Peyer's patch (tissue), 4 donors: Measurements from ENCODE around the gene CSRNP3. TPM values are rescaled to one million over a fixed set of nuclear protein-coding genes. Genes with fewer than 3 reads are reported as not detected.
A peak's percentile ranks its signal among the peaks of the same experiment; 100 is the strongest.

Source experiments
- DNase-seq, 3 donors: peaks; one replicate each; pipeline ENCODE4 v3.0.0-alpha.2; 2017 to 2019
- H3K27ac ChIP-seq, 4 donors: fragments of 200-600 bp; sonication (generic); one replicate each; pipeline ENCODE4 v1.5.1; 2016 to 2019
- H3K27me3 ChIP-seq, 2 donors: fragments of 200-600 bp; sonication (generic); one replicate each; pipeline ENCODE4 v1.5.1; 2019
- H3K36me3 ChIP-seq, 3 donors: fragments of 200-600 bp; sonication (generic); one replicate each; pipeline ENCODE4 v1.5.1; 2016 to 2019
- H3K4me1 ChIP-seq, 4 donors: fragments of 200-600 bp; sonication (generic); one replicate each; pipeline ENCODE4 v1.5.1; 2016 to 2019
- H3K4me3 ChIP-seq, 4 donors: fragments of 200-600 bp; sonication (generic); 1 replicate in 3 of 4; 2 replicates in 1 of 4; pipeline ENCODE4 v1.5.1; 2016 to 2019; ENCODE audit warnings: mild to moderate bottlenecking in 1 of 4
- H3K9me3 ChIP-seq, 4 donors: fragments of 200-600 bp; sonication (generic); one replicate each; pipeline ENCODE4 v1.5.1; 2016 to 2019; ENCODE audit warnings: mild to moderate bottlenecking in 1 of 4
- POLR2A ChIP-seq, 2 donors: fragments of 450-650 bp; IDR thresholded peaks; one replicate each; pipeline ENCODE4 v1.5.1; 2017; ENCODE audit warnings: antibody characterized with exemption in 2 of 2, mild to moderate bottlenecking in 2 of 2, moderate library complexity in 2 of 2
- total RNA-seq, 4 donors: library from RNA; depleted of rRNA; stranded (reverse); fragments of >200 nt; gene quantifications; one replicate each; pipeline ENCODE4 v1.1.0, GENCODE V29; 2016
- TF ChIP-seq, protein P1 (sequence below), 6 experiments: fragments of 450-650 bp in 4 of 6; fragments of 200-600 bp in 2 of 6; sonication (generic) in 1 of 6; IDR thresholded peaks; one replicate each; pipeline ENCODE4 v1.5.1; 2017 to 2019; ENCODE audit warnings: antibody characterized with exemption in 6 of 6, mild to moderate bottlenecking in 3 of 6, moderate library complexity in 1 of 6

Gene CSRNP3
- total RNA-seq, 4 donors from 2014 or later: 1.6 to 10.5 (median 4.4) TPM

DNA sequence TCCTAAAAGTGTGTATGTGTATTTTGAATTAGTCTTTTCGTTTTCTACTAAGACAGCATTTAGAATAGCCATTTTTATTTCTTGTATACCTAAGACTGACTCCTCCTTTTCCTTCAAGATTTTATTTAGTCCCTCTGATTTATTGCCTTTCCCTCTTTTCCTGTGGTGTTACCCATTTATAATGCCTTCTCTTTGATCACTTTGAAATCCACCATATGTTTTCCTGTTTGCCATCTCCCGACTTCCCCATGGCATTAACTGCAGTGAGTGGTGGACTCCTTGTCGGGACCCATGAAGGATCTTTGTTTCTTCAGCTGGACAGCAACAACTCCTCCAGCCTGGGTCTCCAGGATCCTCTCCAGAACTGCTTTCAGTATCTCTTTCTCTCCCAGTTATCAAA lies 160.7 kb downstream of the CSRNP3 start:
- Histone ChIP-seq H3K27ac (no peak overlapping the region), H3K4me3 (no peak overlapping the region), H3K27me3 (no peaks in the 10 kb centered on the region), H3K4me1 (no peaks in the 10 kb centered on the region), H3K36me3 (no peaks in the 10 kb centered on the region), H3K9me3 (no peaks in the 10 kb centered on the region)
- TF ChIP-seq POLR2A (IDR thresholded peaks at IDR 0.05): no peak
- TF ChIP-seq, protein P1, sequence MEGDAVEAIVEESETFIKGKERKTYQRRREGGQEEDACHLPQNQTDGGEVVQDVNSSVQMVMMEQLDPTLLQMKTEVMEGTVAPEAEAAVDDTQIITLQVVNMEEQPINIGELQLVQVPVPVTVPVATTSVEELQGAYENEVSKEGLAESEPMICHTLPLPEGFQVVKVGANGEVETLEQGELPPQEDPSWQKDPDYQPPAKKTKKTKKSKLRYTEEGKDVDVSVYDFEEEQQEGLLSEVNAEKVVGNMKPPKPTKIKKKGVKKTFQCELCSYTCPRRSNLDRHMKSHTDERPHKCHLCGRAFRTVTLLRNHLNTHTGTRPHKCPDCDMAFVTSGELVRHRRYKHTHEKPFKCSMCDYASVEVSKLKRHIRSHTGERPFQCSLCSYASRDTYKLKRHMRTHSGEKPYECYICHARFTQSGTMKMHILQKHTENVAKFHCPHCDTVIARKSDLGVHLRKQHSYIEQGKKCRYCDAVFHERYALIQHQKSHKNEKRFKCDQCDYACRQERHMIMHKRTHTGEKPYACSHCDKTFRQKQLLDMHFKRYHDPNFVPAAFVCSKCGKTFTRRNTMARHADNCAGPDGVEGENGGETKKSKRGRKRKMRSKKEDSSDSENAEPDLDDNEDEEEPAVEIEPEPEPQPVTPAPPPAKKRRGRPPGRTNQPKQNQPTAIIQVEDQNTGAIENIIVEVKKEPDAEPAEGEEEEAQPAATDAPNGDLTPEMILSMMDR (IDR thresholded peaks at IDR 0.05): no peak
- DNase-seq: no peak

DNA sequence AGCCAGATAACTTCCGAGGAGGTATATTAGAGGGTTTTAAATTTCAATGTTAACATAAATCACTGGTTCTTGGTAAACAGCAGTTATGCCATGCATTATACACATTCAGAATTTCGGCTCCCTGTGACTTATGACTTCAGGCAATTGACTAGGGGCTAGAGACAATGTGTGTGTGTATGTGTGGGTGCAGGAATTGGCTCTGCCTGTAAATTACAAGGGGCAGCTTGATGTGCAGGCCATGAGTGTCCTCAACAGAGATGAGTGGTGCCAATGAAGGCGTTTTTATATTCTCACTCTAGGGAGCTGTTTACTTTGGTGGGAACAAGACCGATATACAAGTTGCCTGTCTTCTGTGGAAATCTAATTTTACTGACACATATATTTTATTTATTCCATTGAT lies 161.6 kb downstream of the CSRNP3 start:
- DNase-seq: no peak
- Histone ChIP-seq H3K27ac (no peak overlapping the region), H3K9me3 (no peaks in the 10 kb centered on the region), H3K4me1 (no peaks in the 10 kb centered on the region), H3K36me3 (no peaks in the 10 kb centered on the region), H3K27me3 (no peaks in the 10 kb centered on the region), H3K4me3 (no peak overlapping the region)
- TF ChIP-seq, protein P1 (IDR thresholded peaks at IDR 0.05): no peak

DNA sequence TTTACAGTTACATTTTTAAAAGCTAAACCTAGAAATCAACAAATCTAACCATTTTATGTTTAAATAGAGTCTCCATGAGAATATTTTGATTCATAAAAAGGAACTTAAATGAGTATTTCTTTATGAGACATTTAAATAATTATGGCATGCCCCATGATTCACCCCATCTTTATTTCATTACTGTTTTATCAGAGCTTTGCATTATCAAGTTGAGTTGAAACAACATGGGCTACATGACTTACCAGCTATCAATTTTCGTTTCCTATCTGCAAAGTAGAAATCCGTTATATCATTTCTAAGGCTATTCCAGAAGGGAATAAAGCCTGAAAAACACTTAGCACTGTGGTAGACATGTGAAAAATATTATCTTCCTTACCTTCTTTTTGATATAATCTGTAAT lies 163.1 kb downstream of the CSRNP3 start:
- DNase-seq: no peak
- Histone ChIP-seq H3K4me3 (no peak overlapping the region), H3K36me3 (no peaks in the 10 kb centered on the region), H3K27ac (no peak overlapping the region), H3K27me3 (no peaks in the 10 kb centered on the region), H3K4me1 (no peaks in the 10 kb centered on the region), H3K9me3 (no peaks in the 10 kb centered on the region)
- TF ChIP-seq, protein P1 (IDR thresholded peaks at IDR 0.05): no peak
- no peak for TF ChIP-seq POLR2A (IDR thresholded peaks at IDR 0.05)

DNA sequence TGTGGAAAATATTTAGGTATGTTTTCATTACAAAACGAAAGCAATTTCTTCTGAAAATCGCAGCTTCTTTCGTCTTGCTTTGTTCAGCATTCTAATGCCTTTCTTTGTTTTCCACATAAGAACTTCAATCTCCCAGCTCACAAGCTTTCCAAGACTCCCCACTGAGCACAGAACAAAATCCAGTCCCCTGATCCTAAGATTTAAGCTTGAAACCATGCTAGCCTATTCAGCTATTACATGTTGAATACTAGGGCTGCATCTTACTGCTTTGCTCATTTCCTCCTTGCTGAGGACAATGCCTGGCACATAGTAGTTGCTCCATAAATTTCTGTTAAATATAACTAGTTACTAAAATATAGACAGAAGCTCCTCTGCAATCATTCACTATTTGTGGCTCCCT lies 163.9 kb downstream of the CSRNP3 start:
- H3K4me1 ChIP-seq: no peaks in the 10 kb centered on the region
- DNase-seq: no peak
- no peak overlapping the region for H3K27ac ChIP-seq
- no peak for TF ChIP-seq POLR2A (IDR thresholded peaks at IDR 0.05)
- TF ChIP-seq, protein P1 (IDR thresholded peaks at IDR 0.05): no peak
- no peaks in the 10 kb centered on the region for H3K27me3 ChIP-seq
- no peaks in the 10 kb centered on the region for H3K36me3 ChIP-seq
- H3K4me3 ChIP-seq: no peak overlapping the region
- no peaks in the 10 kb centered on the region for H3K9me3 ChIP-seq

DNA sequence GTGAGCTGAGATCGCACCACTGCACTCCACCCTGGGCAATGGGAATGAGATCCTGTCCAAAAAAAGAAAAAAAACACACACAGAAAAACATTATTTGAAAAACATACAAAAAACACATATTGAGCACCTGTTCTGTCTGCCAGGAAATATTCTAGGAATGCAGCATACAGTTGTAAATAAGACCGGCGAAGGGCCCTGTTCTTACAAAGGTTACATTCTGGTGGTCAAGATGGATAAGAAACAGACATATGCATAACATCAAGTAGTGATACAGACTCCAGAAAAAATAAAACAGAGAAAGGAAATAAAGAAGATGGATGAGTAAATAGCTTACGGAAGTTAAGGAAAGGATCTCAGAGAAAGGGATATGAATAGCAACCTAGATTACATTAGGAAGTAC lies 164.8 kb downstream of the CSRNP3 start:
- no peak for DNase-seq
- Histone ChIP-seq H3K4me3 (no peak overlapping the region), H3K36me3 (no peaks in the 10 kb centered on the region), H3K4me1 (no peaks in the 10 kb centered on the region), H3K27me3 (no peaks in the 10 kb centered on the region), H3K27ac (no peak overlapping the region), H3K9me3 (no peaks in the 10 kb centered on the region)
- no peak for TF ChIP-seq POLR2A (IDR thresholded peaks at IDR 0.05)
- TF ChIP-seq, protein P1 (IDR thresholded peaks at IDR 0.05): no peak

DNA sequence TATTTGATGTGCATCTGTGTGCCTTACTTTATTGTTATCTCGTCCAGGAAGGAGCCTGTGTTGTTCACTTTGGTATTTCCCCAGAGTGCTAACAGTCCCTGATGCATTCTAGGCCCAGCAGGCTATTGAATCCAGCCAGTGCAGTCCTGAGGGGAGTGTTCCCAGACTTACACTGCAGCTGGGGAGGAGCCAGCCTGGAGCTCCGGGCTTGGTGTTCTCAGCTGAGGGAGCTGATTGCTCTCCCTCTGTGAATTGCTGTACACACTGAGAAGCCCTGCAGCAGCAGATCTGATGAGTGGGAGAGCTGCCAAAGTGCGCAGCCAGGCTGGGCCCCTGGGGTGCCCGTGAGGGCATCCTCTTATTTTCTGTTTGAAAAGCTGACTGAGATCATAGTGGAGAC lies 165.4 kb downstream of the CSRNP3 start:
- Histone ChIP-seq H3K27me3 (no peaks in the 10 kb centered on the region), H3K4me3 (no peak overlapping the region), H3K36me3 (no peaks in the 10 kb centered on the region), H3K9me3 (no peaks in the 10 kb centered on the region), H3K4me1 (no peaks in the 10 kb centered on the region), H3K27ac (no peak overlapping the region)
- DNase-seq: peak in 1 of 3 donors; percentile 48
- TF ChIP-seq, protein P1 (IDR thresholded peaks at IDR 0.05): no peak
- TF ChIP-seq POLR2A (IDR thresholded peaks at IDR 0.05): no peak
